ENCODE measurements around the gene ENO2.
"Not testable (repeated sequence)": the region's sequence is repeated elsewhere in the genome, so short reads cannot be mapped to it uniquely, and the experiment has no call there.

Gene ENO2

DNA sequence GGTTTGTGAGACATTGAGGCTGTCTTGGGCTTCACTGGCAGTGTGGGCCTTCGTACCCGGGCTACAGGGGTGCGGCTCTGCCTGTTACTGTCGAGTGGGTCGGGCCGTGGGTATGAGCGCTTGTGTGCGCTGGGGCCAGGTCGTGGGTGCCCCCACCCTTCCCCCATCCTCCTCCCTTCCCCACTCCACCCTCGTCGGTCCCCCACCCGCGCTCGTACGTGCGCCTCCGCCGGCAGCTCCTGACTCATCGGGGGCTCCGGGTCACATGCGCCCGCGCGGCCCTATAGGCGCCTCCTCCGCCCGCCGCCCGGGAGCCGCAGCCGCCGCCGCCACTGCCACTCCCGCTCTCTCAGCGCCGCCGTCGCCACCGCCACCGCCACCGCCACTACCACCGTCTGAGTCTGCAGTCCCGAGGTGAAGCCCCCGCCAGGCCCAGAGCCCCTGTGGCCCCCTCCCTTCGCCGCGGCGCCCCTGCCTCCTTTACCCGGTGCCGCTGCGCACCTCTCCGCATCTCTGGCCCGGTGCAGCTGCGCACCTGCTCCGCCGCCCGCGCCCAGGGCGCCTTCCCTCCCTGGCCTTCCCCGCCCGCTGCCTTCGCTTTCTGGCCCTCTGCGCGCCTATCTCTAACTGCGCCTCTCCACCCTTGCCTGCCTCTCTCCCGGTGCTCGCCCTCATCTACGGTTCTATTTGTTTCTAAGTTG lies at the start of gene ENO2:
TSS of gene ENO2 (plus strand) at position 335 of the 701 bp plus-strand sequence. CDS start 1,253 bp downstream, outside the sequence.
- DNase-seq = peak; percentile 82

DNA sequence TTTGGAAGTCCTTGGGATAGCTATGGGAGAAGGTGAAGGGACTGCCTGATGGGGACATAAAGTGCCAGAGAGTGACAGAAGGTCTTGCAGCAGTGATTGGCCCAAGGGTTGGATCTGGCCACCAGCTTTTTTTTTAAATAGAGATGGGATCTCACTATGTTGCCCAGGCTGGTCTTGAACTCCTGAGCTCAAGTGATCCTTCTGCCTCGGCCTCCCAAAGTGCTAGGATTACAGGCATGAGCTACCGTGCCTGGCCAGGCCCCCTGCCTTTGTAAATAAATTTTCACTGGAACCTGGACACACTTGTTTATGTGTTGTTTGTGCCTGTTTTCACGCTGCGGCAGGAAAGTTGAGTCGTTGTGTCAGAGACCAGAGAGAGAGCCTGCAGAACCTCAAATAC lies 49.1 kb upstream of the ENO2 start:
- DNase-seq = not testable (repeated sequence)

DNA sequence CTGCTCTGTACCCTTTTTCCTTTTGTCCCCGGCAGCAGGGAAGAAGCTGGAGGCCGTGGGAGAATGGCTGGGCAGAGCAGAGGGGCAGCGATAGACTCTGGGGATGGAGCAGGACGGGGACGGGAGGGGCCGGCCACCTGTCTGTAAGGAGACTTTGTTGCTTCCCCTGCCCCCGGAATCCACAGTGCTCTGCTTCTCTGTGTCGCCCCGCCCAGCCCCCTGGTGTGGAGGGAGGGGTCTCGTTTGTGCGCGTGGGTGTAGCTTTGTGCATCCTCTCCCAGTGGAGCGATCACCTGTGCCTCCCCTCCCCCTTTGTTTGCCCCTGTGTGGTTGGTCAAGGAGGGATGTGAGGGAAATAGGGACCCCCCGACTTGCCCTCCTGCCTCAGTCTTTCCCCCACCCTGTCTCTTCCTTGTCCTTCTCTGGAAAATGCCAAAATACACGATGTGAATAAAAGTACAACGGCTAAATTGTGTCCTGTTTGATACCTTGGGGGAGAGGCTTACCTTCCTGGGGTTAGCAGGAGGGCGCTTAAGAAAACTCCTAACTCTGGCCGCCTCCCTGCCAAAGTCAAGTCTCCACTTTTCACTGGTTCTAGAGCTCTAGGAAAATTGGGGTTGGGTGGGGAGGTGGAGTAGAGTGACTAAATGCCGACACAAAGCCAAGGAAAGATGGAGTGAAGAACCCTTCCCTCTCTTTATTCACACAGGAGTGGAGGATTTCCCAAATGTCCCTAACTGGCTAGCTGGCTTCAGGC lies 48.0 kb upstream of the ENO2 start:
- DNase-seq = no peak

DNA sequence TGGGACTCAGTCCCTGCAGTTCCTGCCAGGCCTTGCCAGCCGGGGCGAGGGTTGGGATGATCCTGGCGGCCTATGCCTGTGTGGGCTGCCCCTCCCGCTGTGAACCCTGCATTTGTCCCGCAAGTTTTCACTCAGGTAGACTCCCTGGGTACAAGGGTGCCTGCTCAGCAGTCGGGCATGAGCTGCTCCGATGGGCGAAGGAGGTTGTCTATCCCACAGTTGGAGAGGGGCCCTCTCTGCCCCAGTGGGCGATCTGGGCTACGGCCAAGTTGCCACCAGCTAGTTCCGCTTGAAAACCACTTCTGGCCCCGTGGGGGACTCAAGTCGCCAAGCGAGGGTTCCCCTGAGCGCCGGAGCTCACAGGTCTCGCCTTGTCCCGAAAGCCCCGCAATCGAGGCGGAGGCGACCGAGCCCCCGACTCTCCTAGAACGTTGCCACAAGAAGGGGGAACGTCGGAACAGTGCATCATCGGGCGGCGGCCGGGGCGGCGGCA lies 47.4 kb upstream of the ENO2 start:
- DNase-seq = no peak

DNA sequence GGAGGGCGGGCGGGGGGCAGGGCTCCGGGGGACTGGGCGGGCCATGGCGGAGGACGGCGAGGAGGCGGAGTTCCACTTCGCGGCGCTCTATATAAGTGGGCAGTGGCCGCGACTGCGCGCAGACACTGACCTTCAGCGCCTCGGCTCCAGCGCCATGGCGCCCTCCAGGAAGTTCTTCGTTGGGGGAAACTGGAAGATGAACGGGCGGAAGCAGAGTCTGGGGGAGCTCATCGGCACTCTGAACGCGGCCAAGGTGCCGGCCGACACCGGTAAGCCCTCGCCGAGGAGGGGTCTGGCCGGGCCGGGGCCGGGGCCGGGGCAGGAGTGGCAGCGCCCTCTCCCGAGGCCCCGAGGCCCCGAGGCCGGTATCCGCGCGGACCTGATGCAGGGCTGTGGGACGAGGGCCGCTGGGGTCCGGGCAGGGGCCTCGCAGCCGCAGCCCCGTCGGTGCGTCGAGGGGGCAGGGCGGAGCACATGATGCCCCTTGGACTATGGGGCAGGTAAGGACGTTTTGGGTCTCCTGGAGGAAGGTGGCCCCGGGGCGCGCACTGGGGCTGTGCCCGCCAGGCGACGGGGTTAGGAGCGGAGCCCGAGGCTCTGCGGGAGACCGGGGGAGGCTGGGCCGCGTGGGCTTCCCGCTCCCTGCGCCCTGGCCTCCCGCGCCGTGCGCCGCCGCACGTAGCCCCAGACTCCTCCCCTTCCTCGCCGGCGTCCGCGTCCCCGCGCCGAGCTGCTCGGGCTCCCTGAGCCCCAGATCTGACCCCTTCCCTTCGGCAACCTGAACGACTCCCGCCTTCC lies 46.8 kb upstream of the ENO2 start, which contains the start of gene TPI1:
TSS of gene TPI1 (plus strand) at position 119 of the 798 bp plus-strand sequence. CDS start at position 155, 36 bp downstream.
- peak; percentile 91 for DNase-seq

DNA sequence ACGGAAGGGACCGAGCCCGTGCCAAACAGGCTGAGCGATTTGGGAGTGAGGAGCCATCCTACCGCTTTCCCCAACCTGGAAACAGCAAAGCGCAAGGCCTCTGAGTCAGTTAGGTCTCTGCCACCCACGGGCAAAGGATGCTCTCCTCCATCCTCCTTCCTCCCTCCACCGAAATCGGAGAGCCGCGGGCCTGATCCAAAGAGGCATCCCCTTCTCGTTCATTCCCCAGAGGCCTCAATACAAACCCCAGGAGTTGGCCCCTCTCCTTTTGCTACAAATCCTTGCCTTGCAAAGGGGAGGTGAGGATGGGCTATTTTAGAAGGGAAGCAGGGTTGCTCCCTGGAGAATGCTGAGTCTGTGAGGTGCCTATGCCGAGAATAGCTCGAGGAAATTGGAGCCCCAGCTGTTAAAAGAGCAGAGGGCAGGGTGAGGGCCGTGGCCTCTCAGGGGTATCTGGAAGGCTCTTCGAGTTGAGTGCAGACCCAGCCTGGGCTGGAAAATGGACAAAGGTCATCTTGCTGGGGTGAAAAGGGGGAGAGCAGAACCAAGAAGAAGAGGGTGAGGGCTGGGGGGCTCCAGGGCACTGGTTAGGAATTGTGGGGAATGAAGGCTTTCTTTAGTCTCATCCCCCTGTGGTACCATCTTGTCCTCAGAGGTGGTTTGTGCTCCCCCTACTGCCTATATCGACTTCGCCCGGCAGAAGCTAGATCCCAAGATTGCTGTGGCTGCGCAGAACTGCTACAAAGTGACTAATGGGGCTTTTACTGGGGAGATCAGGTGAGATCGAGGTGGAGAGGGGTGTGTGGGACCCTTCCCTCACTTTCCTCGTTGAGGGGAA lies 46.0 kb upstream of the ENO2 start:
- DNase-seq = peak; percentile 49

DNA sequence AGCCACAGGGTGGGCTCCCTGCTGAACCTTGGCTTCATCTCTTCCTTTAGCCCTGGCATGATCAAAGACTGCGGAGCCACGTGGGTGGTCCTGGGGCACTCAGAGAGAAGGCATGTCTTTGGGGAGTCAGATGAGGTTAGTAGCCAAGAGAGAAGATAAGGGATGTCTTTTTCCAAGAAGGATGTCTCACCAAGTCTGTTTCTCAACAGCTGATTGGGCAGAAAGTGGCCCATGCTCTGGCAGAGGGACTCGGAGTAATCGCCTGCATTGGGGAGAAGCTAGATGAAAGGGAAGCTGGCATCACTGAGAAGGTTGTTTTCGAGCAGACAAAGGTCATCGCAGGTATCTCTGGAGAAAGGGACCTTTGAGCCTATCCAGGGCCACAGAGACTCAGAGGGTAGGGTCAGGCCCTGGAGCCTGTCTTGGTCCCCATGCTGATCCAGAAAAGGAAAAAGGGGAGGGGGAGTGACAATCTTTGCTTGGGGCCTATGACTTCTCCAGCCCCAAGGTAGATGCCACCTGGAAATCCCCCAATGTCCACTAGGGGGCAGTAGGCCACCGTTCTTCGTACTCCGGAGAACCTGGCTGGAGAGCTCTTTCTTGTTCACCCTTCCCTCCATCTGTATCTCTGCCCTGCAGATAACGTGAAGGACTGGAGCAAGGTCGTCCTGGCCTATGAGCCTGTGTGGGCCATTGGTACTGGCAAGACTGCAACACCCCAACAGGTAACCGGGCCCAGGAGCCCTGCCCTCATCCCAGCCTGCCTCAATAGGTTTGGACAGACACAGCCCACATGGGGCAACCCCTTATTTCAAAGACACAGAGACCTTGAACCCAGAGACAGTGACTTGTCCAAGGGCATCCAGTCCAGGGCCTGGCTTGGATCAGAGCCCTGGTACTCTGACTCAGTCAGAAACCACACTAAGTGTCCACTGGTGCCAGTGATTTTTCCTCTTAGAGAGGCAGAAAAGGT lies 45.0 kb upstream of the ENO2 start:
- DNase-seq = peak; percentile 83

DNA sequence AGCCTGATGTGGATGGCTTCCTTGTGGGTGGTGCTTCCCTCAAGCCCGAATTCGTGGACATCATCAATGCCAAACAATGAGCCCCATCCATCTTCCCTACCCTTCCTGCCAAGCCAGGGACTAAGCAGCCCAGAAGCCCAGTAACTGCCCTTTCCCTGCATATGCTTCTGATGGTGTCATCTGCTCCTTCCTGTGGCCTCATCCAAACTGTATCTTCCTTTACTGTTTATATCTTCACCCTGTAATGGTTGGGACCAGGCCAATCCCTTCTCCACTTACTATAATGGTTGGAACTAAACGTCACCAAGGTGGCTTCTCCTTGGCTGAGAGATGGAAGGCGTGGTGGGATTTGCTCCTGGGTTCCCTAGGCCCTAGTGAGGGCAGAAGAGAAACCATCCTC lies 44.1 kb upstream of the ENO2 start:
- DNase-seq = not testable (repeated sequence)

DNA sequence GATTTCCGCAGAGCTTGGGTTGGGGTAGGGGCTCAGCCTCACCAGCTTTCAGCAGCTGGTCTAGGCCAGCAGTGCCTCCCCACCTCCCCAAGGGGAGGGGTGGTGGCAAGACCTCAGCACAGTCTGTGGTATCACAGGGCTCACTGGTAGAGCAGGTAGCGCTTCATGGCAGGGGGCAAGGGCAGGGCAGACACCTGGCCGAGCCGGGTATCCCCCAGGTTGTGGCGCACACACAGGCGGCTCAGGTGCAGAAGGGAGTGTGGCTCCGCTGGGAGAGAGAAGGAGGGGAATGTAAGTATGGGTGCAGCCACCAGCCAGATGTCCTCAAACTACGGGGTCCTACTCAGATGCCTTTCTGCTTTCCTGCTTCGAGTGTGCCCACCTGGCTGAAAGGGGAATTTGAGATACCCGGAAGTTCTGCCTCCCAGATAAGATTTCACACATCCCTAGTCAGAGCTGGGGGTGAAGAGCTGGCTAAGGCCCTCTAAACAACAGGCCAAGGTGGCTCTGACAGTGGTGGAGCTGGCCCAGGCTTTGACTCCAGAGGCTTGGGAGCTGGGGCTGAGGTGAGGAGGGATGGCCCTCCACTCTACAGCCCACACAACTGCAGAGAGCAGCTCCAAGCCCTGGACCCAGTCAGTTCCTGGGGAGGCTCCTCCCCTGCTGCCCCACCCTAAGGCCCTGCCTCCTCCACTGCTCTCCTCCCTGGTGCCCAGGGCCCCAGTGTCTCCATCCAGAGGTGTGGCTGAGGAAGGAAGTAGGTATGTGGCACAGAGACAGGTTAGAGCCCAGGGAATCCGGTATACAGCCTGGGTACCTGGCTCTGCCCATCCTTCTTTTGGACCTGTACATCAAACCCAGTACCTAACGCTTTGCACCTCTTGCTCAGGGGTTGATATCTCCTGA lies 43.1 kb upstream of the ENO2 start:
- DNase-seq = no peak

DNA sequence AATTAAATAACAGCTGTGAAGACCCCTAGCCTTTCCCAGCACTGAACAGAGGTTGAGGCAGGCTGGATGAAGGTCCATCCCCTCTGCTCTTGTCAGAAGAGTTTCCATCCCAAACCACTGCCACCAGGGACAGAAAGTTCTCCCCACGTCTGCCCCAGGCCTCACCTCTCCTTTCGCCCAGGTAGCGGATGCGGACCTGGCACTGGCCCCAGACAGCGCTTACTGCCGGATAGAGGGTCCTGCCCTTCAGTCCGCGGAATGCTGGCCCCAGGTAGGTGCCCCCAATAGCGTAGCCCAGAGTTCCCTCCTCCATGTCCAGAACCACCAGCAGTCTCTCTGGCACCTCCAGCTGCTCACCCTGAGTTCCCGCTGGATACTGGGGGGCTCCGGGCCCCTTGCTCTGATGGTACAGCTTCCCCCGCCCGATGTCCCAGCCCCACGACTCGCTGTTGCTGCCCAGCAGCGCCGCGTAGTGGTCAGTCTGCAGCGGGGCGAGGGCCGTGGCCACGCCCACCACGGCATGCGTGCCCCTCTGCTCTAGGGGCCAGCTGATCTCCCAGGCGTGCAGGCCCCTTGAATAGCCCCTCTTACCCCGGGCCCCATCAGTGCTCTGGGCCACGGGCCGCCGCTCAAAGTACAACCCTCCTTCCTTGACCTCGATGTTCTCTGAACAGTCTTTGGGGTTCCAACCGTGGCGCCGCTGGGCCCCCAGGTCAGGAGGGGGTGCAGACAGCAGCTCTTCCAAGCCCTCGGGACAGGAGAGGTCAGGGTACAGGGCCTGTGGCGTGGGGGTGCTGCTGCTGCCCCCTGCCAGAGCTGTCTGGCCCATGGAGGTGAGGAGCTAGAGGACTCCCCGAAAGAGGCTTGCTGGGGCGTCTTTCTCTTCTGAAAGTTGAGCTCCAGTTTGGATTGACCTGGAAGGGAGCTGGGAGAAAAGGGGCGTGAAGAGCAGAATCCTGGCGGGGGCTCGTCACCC lies 42.0 kb upstream of the ENO2 start:
- peak; percentile 91 for DNase-seq

DNA sequence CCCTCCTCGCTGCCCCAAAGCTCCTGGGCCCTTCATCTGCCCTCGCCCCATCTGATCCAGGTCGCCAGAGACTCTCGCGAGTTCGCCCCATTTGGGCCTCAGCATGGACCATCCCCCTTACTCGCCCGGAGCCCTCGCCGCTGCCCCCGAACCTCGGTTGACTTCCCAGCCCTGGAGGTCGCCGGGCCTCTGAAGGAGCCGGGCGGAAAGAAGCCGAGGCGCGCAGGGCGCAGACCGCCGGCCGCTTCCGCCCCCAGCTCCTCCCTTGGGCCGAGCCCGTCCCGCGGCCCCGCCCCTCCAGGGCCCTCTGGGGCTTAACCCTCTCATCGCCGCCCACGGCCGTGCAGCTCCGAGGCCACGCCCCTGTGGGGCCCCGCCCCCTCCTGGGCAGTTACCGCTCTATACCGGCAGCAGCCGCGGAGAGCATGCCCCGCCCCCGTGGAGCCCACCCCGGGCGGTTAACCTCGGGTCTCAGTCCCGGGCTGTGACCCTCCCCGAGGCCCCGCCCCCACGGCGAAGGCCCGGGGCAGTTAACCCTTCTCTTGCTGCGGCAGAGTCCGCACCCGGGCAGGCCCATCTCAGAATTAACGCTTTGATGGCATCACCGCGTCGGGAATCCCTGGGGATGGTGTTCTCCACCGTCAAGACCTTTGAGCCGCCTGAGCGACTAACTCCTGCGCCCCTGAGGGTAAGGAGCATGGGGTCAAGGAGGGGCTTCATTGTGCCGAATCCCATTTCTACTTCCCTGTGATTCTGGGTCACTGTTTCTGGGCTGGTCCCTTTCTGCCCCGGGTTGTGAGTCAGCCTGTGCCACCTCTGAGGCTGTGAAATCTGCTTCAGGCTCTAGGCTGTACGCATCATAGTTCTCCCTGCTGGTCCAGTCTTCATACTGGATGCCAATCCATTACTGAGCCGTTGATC lies 41.0 kb upstream of the ENO2 start, which contains the start of gene SPSB2:
TSS of gene SPSB2 (minus strand) at position 210 of the 921 bp plus-strand sequence. CDS start 402 bp downstream, outside the sequence.
- peak; percentile 98 for DNase-seq

DNA sequence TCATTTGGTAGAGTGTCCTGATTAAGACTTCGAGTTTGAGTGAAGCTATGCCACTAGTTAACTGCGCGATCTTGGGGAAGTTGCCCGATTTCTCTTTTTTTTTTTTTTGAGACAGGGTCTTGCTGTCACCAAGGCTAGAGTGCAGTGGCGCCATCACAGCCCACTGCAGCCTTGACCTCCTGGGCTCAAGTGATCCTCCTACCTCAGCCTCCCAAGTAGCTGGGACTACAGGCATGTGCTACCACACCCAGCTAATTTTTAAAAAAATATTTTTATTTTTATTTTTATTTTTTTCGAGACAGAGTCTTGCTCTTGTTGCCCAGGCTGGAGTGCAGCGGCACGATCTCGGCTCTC lies 40.4 kb upstream of the ENO2 start:
- not testable (repeated sequence) for DNase-seq

DNA sequence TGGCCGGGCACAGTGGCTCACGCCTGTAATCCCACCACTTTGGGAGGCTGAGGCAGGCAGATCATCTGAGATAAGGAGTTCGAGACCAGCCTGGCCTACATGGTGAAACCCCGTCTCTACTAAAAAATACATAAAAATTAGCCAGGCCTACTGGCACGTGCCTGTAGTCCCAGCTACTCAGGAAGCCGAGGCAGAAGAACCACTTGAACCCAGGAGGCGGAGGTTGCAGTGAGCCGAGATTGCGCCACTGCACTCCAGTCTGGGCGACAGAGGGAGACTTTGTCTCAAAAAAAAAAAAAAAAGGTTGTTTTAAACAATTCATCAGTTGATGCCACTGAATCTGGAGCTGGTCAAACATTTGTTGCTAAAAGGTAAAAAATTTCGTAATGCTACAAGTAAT lies 34.6 kb upstream of the ENO2 start:
- DNase-seq = not testable (repeated sequence)

DNA sequence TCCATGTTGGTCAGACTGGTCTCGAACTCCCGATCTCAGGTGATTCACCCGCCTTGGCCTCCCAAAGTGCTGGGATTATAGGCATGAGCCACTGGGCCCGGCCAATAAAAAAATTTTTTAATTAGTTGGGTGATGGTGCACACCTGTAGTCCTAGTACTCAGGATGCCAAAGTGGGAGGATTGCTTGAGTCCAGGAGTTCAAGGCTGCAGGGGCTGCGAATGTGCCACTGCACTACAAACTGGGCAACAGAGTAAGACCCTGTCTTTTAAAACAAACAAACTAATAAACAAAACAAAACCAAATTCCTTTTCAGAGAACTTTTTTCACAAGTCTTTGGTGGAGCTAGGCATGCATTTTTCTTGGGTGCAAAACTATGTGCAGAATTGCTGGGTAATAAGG lies 31.1 kb upstream of the ENO2 start:
- DNase-seq = no peak

DNA sequence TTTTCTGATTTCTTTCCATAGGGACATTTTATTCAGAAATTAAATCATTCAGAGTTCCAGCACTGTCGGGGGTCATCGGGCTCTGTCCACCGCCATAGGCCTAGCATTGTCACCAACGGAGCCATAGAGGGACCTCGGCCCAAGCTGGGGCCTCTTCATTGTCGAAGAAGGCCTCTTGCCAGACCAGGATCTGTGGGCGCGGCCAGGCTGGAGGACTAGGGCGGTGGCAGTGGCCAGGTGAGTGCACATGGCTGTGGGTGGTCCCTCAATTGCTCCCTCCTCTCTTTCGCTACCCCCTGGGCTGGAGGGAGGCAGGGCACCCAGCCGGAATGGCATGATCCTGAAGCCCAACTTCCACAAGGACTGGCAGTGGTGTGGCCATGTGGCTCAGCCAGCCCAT lies 30.7 kb upstream of the ENO2 start:
- DNase-seq = no peak

DNA sequence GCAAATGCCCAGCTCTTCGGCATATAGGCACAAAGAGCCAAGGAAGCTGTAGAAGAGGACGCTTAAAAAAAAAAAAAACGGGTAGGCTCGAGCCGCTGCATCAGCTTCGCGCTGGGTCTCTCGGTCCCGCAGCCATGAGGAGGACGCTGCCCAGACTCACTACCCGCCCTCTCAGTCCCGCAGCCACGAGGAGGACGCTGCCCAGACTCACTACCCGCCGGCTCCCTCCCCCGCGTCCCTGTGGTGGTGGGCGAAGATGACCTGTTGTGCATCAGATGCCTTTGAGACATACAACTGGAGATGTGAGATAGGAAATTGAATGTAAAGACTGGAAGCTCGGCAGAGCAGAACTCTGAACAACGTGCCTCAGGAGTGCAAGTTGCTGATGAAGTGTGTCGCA lies 29.8 kb upstream of the ENO2 start:
- no peak for DNase-seq

All from right hindlimb (tissue), 1 donor.